ENCODE measurements around the gene CHST9.

DNA sequence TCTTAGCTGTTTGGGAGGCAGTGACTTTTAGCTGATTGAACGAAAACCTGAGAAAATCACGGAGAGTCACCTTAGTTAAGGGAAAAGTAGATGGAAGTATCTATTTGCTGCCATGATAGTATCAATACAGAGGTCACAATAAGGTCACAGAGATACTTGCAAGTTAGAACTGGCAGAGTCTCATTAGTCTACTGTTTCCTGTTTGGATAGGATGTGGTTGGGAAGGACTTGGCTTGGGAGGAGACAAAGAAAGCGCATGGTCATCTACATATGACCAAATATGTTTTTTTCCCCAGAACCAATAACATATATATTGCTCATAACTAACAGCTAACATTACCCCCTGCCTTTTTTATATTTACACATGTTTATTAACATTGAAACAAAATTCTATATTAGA is 241.2 kb downstream of the CHST9 start:
- TF ChIP-seq, protein P1, sequence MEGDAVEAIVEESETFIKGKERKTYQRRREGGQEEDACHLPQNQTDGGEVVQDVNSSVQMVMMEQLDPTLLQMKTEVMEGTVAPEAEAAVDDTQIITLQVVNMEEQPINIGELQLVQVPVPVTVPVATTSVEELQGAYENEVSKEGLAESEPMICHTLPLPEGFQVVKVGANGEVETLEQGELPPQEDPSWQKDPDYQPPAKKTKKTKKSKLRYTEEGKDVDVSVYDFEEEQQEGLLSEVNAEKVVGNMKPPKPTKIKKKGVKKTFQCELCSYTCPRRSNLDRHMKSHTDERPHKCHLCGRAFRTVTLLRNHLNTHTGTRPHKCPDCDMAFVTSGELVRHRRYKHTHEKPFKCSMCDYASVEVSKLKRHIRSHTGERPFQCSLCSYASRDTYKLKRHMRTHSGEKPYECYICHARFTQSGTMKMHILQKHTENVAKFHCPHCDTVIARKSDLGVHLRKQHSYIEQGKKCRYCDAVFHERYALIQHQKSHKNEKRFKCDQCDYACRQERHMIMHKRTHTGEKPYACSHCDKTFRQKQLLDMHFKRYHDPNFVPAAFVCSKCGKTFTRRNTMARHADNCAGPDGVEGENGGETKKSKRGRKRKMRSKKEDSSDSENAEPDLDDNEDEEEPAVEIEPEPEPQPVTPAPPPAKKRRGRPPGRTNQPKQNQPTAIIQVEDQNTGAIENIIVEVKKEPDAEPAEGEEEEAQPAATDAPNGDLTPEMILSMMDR (IDR thresholded peaks at IDR 0.05), result no peak
- TF ChIP-seq POLR2AphosphoS5 (IDR thresholded peaks at IDR 0.05), result no peak

All from sigmoid colon (tissue), 4 donors.